Measurements from ENCODE around the gene BCR. TPM values are rescaled to one million over a fixed set of nuclear protein-coding genes. Genes with fewer than 3 reads are reported as not detected.

The BCR gene
- total and polyA plus RNA-seq, 2 of the 4 experiments (the other 2 are of a cell fraction) = 28.9 to 44.6 TPM

DNA sequence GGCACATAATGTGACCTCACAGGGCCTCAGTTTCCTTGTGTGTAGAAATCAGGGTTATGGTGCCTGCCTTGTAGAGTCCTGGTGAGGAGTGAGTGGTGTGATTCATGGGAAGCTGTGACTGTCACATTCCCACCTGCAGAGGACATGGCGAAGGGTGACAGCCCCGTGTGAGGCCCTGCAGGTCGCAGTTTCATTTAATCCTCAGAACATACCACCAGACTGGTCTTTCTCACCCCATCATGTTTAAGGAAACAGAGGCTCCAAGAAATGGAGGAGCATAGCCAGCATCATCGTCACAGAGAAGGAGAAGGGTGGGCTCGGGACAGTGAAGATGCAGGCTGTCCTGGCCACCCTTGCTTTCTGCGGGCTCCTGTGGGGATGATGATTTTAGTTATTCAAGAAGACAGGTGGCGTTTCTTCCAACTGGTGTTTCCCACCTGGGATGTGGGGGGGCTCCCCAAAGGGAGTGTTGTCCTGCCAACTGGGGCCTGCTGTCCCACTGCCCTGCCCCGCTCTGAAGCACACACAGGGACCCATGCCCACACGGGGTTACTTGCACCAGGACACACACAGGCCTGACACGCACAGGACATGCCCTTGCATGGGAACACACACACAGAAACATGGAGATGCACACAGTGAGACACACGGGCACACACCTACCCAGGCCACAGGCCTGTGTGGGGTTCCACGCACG, 100.2 kb downstream of the BCR start:
- H2AK5ac ChIP-seq (ENCODE audit: low read depth, low read length) = no peak overlapping the region
- no peak for TF ChIP-seq SMC3 (IDR thresholded peaks at IDR 0.05; ENCODE audit: low read depth, low read length)
- no peak for TF ChIP-seq FOS (IDR thresholded peaks at IDR 0.05; ENCODE audit: low read depth, low read length)
- TF ChIP-seq CHD1 (IDR thresholded peaks at IDR 0.05; ENCODE audit: low read depth, low read length) = no peak
- TF ChIP-seq MAZ (IDR thresholded peaks at IDR 0.05; ENCODE audit: borderline replicate concordance, low read depth, low read length) = no peak
- TF ChIP-seq, protein P1, sequence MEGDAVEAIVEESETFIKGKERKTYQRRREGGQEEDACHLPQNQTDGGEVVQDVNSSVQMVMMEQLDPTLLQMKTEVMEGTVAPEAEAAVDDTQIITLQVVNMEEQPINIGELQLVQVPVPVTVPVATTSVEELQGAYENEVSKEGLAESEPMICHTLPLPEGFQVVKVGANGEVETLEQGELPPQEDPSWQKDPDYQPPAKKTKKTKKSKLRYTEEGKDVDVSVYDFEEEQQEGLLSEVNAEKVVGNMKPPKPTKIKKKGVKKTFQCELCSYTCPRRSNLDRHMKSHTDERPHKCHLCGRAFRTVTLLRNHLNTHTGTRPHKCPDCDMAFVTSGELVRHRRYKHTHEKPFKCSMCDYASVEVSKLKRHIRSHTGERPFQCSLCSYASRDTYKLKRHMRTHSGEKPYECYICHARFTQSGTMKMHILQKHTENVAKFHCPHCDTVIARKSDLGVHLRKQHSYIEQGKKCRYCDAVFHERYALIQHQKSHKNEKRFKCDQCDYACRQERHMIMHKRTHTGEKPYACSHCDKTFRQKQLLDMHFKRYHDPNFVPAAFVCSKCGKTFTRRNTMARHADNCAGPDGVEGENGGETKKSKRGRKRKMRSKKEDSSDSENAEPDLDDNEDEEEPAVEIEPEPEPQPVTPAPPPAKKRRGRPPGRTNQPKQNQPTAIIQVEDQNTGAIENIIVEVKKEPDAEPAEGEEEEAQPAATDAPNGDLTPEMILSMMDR (conservative IDR thresholded peaks at IDR 0.05; ENCODE audit: low read depth, low read length) = no peak
- no peak for TF ChIP-seq RCOR1 (IDR thresholded peaks at IDR 0.05; ENCODE audit: insufficient replicate concordance, low read length)
- TF ChIP-seq, protein P2, sequence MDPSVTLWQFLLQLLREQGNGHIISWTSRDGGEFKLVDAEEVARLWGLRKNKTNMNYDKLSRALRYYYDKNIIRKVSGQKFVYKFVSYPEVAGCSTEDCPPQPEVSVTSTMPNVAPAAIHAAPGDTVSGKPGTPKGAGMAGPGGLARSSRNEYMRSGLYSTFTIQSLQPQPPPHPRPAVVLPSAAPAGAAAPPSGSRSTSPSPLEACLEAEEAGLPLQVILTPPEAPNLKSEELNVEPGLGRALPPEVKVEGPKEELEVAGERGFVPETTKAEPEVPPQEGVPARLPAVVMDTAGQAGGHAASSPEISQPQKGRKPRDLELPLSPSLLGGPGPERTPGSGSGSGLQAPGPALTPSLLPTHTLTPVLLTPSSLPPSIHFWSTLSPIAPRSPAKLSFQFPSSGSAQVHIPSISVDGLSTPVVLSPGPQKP (IDR thresholded peaks at IDR 0.05; ENCODE audit: borderline replicate concordance, low read depth, low read length) = no peak
- TF ChIP-seq, protein P3, sequence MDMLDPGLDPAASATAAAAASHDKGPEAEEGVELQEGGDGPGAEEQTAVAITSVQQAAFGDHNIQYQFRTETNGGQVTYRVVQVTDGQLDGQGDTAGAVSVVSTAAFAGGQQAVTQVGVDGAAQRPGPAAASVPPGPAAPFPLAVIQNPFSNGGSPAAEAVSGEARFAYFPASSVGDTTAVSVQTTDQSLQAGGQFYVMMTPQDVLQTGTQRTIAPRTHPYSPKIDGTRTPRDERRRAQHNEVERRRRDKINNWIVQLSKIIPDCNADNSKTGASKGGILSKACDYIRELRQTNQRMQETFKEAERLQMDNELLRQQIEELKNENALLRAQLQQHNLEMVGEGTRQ (IDR thresholded peaks at IDR 0.05; ENCODE audit: low read depth, low read length) = no peak
- H2BK15ac ChIP-seq (ENCODE audit: low read depth, low read length) = no peak overlapping the region
- no peak overlapping the region for H4K91ac ChIP-seq (ENCODE audit: insufficient read depth, low read depth, low read length)
- H3K4me3 ChIP-seq (ENCODE audit: insufficient read depth, low read depth, low read length) = no peak overlapping the region
- H2AFZ ChIP-seq (replicated peaks; ENCODE audit: low read length, poor library complexity) = peak overlapping the region; percentile 62
- H3K9me3 ChIP-seq (ENCODE audit: control insufficient read depth, insufficient read depth, low read length) = no peaks in the 10 kb centered on the region
- H2BK20ac ChIP-seq (ENCODE audit: low read depth, low read length) = no peak overlapping the region
- peak overlapping the region; percentile 72 for H2AK9ac ChIP-seq (replicated peaks; ENCODE audit: low read depth, low read length, poor library complexity)
- no peak overlapping the region for H3K4ac ChIP-seq (ENCODE audit: low read depth, low read length)
- no peak overlapping the region for H3K4me2 ChIP-seq (ENCODE audit: low read depth, low read length)
- ATAC-seq (ENCODE audit: low read depth) (no peak), DNase-seq (no peak)
- intact Hi-C loops (cut with micrococcal nuclease) = loop anchor here (5.0 kb wide), 1 partner anchor 323 kb away; no protein-coding TSS in a partner anchor
- H4K5ac ChIP-seq (ENCODE audit: low read depth, low read length) = no peak overlapping the region
- H3K27ac ChIP-seq (ENCODE audit: insufficient read depth, low read length) = no peak overlapping the region
- no peak overlapping the region for H3K14ac ChIP-seq (replicated peaks; ENCODE audit: low read depth, low read length)
- H3K27me3 ChIP-seq (ENCODE audit: control insufficient read depth, insufficient read depth, low read length) = no peaks in the 10 kb centered on the region
- no peak overlapping the region for H3K18ac ChIP-seq (ENCODE audit: low read depth, low read length)
- peaks cover 44% of the 10 kb centered on the region for H3K36me3 ChIP-seq (ENCODE audit: control insufficient read depth, insufficient read depth, low read length)
- H3K4me1 ChIP-seq (ENCODE audit: control insufficient read depth, insufficient read depth, low read length) = peaks cover 5% of the 10 kb centered on the region; the same call in 1 of the 2 replicates
- ChIA-PET POLR2A (ENCODE audit: unreplicated experiment) (no interaction called here), CTCF (no interaction called here)
- peak overlapping the region in 1 of 2 experiments; percentile 28; a peak in 1 of 4 replicates for H4K8ac ChIP-seq (ENCODE audit: low read depth in 2 of 2, low read length in 2 of 2)
- dilution Hi-C loops (cut with HindIII; ENCODE audit: low sequenced_read_pairs, unreplicated experiment) = no loop called here
- in situ Hi-C loops (cut with MboI; ENCODE audit: low sequenced_read_pairs) = loop anchor here (25.0 kb wide), 1 partner anchor 318 kb away; no protein-coding TSS in a partner anchor
- H2BK5ac ChIP-seq (ENCODE audit: low read depth, low read length, poor library complexity, severe bottlenecking) = no peak overlapping the region
- 0 out of 2 replicates have a peak, but pooled peaks cover 7% of the 10 kb centered on the region for H3K9me1 ChIP-seq (ENCODE audit: insufficient read depth, low read length)
- no peak overlapping the region for H3K23ac ChIP-seq (ENCODE audit: low read depth, low read length)
- H2BK120ac ChIP-seq (ENCODE audit: low read depth, low read length) = no peak overlapping the region
- WGBS, 2 experiments (ENCODE audit: extremely low coverage in 2 of 2, insufficient read length in 1 of 2) = 100% methylated on average over 2 of the region's 13 CpGs; no CpG with 5 or more reads in 1 of the 2 experiments
- H4K20me1 ChIP-seq (ENCODE audit: insufficient read depth, low read length) = no peaks in the 10 kb centered on the region; the same call in 1 of the 2 replicates
- no peak overlapping the region for H3K9ac ChIP-seq (ENCODE audit: low read depth, low read length)
- no TSS peak for BruUV-seq (replicated peaks)
- no peak overlapping the region for H3K56ac ChIP-seq (ENCODE audit: extremely low read depth, insufficient read depth, low read length)
- H3K79me1 ChIP-seq (ENCODE audit: low read depth in 1 of 2, low read length in 2 of 2) = peaks cover 0 to 7% of the 10 kb centered on the region in 2 experiments; a peak in 1 of 4 replicates

All from IMR-90 (cell line).